ENCODE data around the gene FAU. TPM values are rescaled to one million over a fixed set of nuclear protein-coding genes. Genes with fewer than 3 reads are reported as not detected.

The FAU gene
- total and polyA plus RNA-seq, 2 of the 13 experiments (the other 11 are each of a cell fraction or from before 2014, with no cell fraction given): 374 to 869 TPM

DNA sequence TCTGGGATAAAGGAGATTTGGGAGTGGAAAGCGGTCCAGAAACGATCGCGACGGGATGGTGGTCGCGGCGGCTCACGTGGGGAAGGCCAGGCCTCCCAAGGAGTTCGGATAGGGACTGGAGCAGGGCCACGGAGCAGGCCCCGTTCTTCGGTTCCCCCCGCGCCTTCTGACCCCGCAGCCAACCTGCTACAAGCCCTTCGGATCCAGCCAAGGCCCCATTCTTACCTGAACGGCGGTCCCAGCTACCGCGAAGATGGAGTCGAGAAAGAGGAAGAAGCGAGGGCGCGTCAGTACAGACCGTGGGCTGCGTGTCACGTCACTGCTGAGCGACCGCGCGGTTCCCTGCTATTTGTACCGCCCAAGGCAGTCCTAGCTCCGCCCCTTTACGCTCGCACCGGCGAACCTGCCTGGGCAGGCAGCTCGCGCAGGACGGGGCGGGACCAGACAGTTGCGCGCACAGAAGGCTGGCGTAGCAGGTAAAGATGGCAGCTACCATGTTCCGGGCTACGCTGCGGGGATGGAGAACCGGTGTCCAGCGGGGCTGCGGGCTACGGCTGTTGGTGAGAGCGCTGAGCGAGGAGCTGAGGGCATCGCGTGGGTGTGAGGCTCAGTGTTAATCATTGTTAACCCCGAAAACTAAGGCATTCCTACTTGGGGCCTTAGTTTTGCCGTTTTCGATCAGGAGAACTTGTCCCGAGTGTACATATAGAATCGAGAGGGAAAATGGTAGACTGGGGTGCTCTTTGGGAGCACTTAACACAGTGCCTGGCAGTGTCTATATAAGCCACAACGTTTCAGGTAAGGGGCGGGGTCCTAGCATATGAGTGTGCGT, at the start of gene FAU, which contains the start of gene MRPL49 (continued):
- TF ChIP-seq ZBTB49 (CRISPR knock-in tag; IDR thresholded peaks at IDR 0.05; ENCODE audit: borderline replicate concordance) (no peak), GABPB1 (CRISPR knock-in tag; IDR thresholded peaks at IDR 0.05) (peak; percentile 91), ZNF660 (CRISPR knock-in tag; IDR thresholded peaks at IDR 0.05; ENCODE audit: borderline replicate concordance, low read depth) (no peak), CEBPG (CRISPR knock-in tag; IDR thresholded peaks at IDR 0.05) (peak; percentile 58; the same call in 1 of the 2 replicates), ZMAT3 (CRISPR knock-in tag; conservative IDR thresholded peaks at IDR 0.05) (peak; percentile 73), ZNF839 (CRISPR knock-in tag; IDR thresholded peaks at IDR 0.05; ENCODE audit: borderline replicate concordance) (0 out of 2 replicates have a peak, but pooled peaks have one; percentile 24), ZNF20 (CRISPR knock-in tag; IDR thresholded peaks at IDR 0.05) (no peak), ZNF768 (CRISPR knock-in tag; IDR thresholded peaks at IDR 0.05) (peak; percentile 53; the same call in 1 of the 2 replicates), SMAD3 (CRISPR knock-in tag; IDR thresholded peaks at IDR 0.05) (no peak; the same call in 1 of the 2 replicates), ZBTB8A (CRISPR knock-in tag; IDR thresholded peaks at IDR 0.05; ENCODE audit: borderline replicate concordance, low read depth) (no peak), ATF7 (IDR thresholded peaks at IDR 0.05) (no peak), ATF7 (CRISPR knock-in tag; IDR thresholded peaks at IDR 0.05) (0 out of 2 replicates have a peak, but pooled peaks have one; percentile 20), ZBTB44 (CRISPR knock-in tag; IDR thresholded peaks at IDR 0.05) (0 out of 2 replicates have a peak, but pooled peaks have one; percentile 45), AHR (CRISPR knock-in tag; IDR thresholded peaks at IDR 0.05) (no peak), ZNF446 (CRISPR knock-in tag; IDR thresholded peaks at IDR 0.05) (no peak), ZNF652 (CRISPR knock-in tag; IDR thresholded peaks at IDR 0.05; ENCODE audit: borderline replicate concordance, low read depth) (no peak), HCFC1 (IDR thresholded peaks at IDR 0.05; ENCODE audit: low read depth, low read length) (peak; percentile 62), FOXK2 (IDR thresholded peaks at IDR 0.05) (peak; percentile 65; the same call in 1 of the 2 replicates), ZNF430 (CRISPR knock-in tag; IDR thresholded peaks at IDR 0.05) (peak; percentile 78; the same call in 1 of the 2 replicates), BRCA1 (CRISPR knock-in tag; IDR thresholded peaks at IDR 0.05) (no peak), TGIF2 (CRISPR knock-in tag; IDR thresholded peaks at IDR 0.05) (peak; percentile 96), ZKSCAN1 (IDR thresholded peaks at IDR 0.05; ENCODE audit: low read length) (no peak; the same call in 1 of the 2 replicates), ZNF501 (CRISPR knock-in tag; IDR thresholded peaks at IDR 0.05) (peak; percentile 81), NCOA2 (CRISPR knock-in tag; IDR thresholded peaks at IDR 0.05) (peak; percentile 30; the same call in 1 of the 2 replicates)
- TF ChIP-seq, protein P1, sequence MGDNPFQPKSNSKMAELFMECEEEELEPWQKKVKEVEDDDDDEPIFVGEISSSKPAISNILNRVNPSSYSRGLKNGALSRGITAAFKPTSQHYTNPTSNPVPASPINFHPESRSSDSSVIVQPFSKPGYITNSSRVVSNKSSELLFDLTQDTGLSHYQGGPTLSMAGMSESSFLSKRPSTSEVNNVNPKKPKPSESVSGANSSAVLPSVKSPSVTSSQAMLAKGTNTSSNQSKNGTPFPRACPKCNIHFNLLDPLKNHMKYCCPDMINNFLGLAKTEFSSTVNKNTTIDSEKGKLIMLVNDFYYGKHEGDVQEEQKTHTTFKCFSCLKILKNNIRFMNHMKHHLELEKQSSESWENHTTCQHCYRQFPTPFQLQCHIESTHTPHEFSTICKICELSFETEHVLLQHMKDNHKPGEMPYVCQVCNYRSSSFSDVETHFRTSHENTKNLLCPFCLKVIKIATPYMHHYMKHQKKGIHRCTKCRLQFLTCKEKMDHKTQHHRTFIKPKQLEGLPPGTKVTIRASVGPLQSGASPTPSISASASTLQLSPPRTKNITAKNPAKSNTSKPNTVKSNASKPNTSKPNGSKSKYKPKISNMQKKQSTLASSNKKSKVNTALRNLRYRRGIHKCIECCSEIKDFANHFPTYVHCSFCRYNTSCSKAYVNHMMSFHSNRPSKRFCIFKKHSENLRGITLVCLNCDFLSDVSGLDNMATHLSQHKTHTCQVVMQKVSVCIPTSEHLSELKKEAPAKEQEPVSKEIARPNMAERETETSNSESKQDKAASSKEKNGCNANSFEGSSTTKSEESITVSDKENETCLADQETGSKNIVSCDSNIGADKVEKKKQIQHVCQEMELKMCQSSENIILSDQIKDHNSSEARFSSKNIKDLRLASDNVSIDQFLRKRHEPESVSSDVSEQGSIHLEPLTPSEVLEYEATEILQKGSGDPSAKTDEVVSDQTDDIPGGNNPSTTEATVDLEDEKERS (CRISPR knock-in tag; IDR thresholded peaks at IDR 0.05): no peak

Data from HepG2 (cell line).